GM21717 (cell line): Measurements from ENCODE around the gene OR10P1.
"Not testable (repeated sequence)": the region's sequence is repeated elsewhere in the genome, so short reads cannot be mapped to it uniquely, and the experiment has no call there.

Experiments
- ATAC-seq: cut with Tn5 transposase; IDR thresholded peaks from one replicate; pipeline ENCODE4 v1.9.1; 2021; ENCODE audit warnings: mild to moderate bottlenecking, moderate library complexity; ENCODE audit not compliant: unreplicated experiment

Gene OR10P1, protein sequence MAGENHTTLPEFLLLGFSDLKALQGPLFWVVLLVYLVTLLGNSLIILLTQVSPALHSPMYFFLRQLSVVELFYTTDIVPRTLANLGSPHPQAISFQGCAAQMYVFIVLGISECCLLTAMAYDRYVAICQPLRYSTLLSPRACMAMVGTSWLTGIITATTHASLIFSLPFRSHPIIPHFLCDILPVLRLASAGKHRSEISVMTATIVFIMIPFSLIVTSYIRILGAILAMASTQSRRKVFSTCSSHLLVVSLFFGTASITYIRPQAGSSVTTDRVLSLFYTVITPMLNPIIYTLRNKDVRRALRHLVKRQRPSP

DNA sequence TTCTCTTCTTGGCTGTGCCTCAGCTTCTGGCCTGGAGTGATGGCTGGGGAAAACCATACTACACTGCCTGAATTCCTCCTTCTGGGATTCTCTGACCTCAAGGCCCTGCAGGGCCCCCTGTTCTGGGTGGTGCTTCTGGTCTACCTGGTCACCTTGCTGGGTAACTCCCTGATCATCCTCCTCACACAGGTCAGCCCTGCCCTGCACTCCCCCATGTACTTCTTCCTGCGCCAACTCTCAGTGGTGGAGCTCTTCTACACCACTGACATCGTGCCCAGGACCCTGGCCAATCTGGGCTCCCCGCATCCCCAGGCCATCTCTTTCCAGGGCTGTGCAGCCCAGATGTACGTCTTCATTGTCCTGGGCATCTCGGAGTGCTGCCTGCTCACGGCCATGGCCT, at the start of gene OR10P1:
OR10P1 (plus strand) TSS at position 40 of the 400 bp plus-strand sequence; CDS start at position 40, 0 bp downstream.
- ATAC-seq, result no peak

DNA sequence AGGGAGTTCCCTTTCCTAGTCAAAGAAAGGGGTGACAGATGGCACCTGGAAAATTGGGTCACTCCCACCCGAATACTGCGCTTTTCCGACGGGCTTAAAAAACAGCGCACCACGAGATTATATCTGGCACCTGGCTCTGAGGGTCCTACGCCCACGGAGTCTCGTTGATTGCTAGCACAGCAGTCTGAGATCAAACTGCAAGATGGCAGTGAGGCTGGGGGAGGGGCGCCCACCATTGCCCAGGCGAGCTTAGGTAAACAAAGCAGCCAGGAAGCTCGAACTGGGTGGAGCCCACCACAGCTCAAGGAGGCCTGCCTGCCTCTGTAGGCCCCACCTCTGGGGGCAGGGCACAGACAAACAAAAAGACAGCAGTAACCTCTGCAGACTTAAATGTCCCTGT, 46.5 kb upstream of the OR10P1 start:
- not testable (repeated sequence) for ATAC-seq

DNA sequence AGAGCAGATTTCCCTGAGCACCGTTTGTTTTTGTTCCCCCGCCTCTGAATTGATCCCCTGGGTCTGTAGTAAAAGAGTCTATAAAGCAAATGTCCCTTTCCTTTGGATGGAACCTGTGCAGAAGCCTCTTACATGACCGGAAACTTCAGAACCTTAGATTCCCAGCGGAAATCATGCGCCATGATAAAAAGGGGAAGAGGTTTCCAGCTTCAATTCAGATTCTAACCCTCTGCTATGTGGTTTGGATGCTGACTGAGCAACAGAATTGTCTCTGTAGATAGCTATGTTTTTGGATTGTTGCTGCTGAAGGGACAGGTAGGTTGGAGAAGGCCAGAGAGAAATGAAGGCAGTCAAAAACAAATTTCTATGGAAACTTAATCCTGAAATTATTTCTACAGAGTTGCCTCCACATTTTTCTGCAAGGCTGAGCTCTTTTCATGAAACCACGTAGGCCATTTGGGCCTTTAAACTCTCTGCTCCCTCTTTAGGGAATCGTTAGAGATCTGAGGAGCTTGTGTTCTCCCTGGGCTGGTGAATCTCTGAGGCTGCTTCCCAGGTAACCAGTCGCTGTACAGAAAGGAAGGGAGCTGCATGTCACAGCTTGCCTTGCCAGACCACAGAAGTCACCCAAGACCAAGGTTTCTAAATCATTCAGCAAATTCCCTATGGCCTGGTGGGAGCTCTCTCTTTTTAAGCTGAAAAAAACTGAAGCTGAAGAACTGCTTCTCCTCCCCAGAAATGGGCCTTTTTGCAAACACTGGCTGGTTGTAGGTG, 28.7 kb upstream of the OR10P1 start:
- ATAC-seq, result no peak

DNA sequence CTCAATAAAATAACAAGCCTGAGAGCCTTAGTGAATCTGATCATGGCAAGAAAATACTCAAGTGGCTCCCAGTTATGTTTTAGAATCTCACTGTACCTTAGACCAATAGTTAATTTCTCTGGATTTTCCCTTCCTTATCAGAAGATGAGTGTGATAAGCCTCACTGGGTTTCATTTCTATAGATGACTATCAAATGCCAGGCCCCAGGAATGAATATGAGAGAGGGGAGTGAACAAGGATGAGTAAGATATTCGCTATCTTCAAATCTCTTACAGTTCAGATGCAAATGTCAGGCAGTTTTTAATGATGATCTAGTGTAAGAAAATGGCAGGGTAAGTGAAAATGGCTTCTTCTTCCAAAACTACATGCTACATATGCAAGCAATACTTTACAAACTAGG, 26.1 kb upstream of the OR10P1 start:
- no peak for ATAC-seq

DNA sequence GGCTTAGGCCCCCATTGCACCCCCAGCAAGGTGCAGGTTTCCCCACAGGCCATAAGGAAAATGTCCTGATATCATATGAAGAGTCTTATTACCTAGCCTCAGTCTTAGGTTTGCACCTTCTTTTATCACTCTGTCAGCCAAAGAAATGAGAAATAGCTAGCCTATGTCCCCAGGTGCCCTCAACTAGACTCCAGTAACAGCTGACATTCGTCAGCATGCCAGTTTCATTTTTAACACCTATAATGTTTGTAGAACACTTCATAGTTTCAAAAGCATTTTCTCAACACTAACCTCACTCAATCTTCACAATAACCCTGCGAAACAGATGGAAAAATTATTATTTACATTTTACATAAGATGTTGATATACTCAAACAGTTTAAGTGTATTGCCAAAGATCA, 24.0 kb upstream of the OR10P1 start:
- ATAC-seq, result no peak

DNA sequence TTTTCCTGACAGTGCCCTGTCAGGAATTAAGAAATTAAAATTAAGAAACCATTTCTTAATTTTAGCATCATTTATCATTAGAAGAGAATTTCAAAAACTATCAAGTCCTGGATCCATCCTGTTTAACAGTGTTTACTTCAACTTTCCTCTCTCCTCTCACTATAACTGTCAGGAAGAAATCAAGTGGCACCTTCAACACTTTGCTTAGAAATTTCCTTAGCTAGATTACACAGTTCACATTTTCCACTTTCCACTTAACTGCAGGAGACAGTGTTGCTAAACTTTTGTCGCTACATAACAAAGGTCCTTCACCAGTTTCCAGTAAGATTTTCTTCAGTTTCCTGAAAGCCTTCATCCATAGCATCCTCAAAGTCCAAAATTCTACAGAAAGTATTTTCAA, 21.9 kb upstream of the OR10P1 start:
- ATAC-seq, result no peak

DNA sequence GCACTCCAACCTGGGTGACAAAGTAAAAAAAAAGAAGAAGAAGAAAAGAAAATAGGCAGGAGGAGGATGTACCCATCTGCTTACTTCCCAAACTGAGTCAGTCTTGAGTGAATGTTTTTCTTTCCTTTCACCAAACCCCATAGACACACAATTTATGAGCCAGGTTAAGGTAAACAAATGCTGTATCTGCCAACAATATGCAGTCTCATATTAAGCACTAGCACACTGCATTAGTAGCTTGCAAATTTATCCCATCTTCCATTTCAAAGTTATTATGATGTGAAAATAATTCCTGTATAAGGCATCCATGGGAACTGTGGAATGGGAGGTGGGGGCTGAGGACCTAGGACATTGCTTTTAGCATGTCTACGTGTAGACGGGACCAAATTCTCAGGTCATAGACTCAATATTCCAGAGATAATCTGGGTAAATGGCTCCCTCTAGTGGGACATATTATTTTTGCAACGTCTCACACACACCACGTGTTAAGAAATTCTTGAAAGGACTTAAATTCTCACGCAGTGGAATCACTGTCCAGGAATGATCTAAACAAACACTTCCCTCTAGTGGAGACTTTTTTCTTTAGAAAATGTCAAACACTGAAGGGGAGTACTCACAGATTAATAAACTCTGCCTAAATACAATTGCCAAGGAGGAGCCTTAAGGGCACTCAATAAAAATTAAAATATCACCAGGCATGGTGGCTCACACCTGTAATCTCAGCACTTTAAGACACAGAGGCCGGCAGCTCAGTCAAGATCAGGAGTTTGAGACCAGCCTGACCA, 17.1 kb upstream of the OR10P1 start:
- peak; percentile 73 for ATAC-seq

DNA sequence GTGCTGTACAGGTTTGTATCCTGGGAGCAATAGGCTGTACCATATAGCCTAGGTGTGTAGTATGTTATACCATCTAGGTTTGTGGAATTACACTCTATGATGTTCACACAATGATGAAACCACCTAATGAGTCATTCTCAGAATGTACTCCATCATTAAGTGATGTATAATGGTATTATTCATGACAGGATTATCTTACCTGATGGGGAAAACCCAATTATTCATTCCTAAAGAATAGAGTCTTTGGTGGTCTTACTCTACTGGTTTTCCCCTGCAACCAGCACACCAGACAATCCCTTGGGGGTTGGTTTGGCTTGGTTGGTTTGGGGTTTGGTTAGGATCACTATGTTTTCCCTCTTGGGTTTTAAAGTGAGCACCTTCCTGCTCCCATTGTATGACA, 12.6 kb upstream of the OR10P1 start:
- ATAC-seq, result peak; percentile 55

DNA sequence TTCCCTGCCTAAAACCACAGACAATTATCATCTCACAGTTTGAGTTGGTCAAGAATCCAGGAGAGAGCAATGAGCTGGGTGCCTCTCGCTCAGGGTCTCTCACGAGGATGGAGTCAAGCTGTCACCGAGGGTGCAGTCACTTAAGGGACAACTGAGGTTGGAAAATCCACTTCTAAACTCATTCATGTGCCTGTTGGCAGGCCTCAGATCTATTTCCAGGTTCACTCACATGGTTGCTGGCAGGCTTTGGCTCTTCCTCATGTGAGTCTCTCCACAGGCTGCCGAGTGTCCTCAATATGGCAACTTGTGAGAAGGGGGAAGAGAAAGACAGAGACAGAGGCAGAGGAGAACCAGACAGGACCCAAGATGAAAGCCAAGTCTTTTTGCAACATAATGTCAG, 10.5 kb upstream of the OR10P1 start:
- ATAC-seq, result no peak

DNA sequence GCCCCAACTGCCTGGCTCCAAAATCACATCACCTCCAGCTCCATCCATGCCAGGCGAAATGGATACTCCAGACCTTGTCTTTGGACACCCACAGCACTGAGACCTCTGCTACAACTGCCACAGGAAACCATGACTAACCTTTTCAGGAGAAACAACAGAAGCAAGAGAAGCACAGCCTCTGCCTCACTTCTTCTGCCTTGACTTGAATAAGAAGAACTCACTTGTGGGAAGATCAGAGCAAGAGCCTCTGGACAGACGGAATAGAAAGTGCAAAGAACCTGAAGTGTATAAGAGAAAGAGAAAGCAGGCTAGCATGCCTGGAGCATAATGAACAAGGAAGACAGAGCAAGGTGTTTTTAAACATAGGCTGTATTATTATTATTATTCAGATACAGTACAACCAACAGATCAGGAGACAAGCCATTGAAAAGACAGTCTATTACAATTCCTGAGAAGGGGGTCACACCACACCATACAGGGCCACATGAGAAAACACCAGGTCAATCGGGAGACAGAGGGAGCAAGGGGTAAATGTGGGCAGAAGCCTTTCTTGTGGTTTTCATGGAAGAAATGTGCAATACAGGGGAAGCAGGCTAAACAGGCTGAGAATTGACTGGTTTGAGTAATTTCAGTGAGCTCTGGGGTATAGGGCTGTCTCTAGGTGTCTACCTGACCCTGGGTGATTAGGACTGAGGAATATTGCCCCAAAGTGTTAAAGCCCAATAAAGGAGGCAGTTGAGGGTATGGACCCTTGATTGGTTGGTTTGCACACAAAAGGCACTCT, 7.4 kb upstream of the OR10P1 start:
- ATAC-seq, result peak; percentile 52

DNA sequence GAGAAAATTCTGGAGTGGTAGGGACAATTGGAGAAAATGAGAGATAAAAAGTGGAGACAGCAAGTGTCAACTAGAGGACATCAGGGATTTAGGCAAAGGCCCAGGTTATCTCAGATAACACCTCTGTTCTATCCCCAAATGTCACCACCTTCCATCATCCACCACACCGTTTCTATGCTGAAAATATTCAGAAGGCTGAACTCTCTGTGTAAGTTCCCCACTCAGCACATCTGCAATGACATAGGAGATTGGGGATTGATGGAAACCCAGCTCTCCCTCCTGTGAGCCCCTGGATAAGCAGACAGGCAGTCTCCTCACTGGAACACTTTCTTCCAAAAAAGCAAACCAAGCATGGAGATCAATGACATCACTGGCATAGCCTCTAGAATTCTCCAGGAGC, 5.6 kb upstream of the OR10P1 start:
- ATAC-seq, result no peak

DNA sequence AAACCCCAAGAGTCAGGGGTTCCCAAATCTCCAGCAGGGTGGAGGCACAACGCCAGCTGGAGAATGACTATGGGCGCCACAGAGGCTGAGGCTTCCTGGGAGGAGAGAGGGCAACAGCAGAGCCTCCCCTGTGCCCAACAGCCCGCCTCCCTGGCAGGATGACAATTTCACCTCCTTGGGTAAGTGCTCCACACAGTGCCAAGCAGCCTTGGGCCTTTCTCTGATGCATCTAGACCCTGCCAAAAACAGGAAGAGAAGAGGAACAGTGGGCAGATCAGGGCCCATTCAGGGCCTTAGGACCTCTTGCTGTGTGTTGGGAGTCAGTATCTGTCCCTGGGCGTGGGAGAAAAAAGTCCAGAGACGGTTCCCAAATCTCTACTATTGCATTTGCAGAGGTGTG, 5.0 kb upstream of the OR10P1 start:
- no peak for ATAC-seq

DNA sequence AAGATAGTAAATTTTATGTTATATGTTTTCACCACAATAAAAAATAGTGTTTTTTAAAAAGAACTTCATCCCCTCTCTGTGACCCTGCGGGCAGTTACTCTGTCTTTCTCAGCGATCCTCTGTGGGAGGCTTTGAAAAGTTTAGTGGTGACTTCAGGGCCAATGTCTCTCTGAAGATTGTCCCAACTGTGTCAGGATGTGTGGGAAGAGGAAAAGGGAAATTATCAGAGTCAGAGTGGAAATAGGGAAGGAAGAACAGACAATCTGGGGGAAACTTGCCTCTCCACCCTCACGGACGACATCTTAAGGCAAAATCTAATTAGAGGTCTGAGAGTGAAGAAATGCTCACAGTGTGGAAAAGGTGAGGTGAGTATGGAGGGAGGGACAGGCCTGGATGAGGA, 3.5 kb upstream of the OR10P1 start:
- no peak for ATAC-seq

DNA sequence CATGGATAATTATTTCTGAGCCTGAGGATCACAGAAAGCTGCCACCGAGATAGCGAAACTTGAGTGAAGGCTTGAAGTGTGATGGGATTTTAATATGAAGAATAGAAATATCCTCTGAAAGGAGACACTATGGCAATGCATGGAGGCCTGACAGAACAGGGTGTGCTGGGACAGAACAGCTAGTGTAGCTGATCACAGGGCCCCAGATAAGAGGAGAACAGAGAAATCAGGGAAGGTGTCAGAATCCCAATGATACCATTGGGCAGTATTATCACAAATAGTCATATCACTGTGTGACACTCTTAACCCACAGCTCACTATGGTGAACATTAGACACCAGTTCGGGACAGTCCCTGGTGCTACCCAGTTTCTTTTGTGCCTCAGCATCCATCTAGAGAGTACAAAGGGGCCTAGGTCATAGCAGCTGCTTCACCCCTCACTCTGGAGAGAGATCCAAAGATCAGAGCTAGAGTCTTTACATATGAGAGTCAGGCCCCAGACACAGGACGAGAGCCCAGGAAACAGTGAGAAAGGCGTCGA, 506 bp upstream of the OR10P1 start:
- ATAC-seq, result no peak

DNA sequence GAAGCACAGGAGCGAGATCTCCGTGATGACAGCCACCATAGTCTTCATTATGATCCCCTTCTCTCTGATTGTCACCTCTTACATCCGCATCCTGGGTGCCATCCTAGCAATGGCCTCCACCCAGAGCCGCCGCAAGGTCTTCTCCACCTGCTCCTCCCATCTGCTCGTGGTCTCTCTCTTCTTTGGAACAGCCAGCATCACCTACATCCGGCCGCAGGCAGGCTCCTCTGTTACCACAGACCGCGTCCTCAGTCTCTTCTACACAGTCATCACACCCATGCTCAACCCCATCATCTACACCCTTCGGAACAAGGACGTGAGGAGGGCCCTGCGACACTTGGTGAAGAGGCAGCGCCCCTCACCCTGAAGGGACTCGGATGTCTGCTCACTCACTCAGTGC, 775 bp downstream of the OR10P1 start:
- no peak for ATAC-seq

DNA sequence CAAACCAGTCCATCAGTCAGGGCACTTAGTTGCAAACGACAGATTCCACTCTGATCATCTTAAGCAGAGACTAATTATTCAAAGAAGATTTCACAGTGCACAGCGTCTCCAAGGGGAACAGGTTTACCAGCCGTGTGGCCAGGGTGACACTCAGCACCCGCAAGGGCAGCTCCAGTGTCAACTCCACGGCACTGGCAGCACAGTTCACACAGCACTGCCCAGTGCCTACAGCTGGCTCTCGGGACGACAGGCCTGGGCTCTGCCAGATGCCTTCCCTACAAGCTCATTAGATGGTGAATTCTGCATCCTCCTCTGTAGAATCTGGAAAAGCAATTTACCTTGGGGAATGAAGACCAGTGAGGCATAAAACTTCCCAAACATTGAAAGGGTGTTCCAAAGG, 4.9 kb downstream of the OR10P1 start:
- ATAC-seq, result no peak

DNA sequence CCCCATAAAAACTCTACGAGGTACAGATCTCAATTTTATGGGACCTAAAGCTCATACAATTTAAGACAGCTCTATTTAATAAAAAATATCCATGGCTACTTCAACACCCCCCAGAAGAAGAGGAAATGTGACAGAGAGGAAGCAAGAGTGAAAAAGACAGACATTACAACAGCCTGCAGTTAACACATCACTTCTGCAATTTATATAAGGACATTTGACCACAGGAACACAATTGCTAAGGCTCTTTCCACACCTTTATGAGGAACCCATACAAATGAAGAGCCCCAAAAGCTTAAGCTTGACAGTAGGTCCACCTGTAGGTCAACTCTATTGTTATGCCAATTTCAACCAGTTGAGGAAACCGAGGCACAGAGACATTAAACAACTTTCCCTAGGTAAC, 5.6 kb downstream of the OR10P1 start:
- ATAC-seq, result no peak

DNA sequence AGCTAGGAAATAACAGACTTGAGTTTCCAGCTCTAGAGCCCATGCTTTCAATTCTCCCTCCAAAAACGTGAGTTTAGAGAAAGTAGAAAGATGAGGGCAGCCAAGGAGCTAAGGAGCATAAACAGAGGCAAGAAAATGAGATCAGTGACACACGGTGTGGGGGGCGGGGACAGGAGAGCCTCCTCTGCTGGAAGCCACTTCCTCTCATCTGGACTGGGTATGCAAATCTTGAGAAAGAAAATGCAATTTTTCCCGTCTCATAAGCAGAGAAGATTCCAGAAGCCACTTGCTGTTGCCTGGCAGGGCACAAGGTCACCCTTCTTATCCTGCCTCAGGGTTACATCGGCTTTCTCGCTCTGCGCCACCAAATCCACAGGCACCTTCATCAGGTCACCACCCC, 6.0 kb downstream of the OR10P1 start:
- ATAC-seq, result peak; percentile 34

DNA sequence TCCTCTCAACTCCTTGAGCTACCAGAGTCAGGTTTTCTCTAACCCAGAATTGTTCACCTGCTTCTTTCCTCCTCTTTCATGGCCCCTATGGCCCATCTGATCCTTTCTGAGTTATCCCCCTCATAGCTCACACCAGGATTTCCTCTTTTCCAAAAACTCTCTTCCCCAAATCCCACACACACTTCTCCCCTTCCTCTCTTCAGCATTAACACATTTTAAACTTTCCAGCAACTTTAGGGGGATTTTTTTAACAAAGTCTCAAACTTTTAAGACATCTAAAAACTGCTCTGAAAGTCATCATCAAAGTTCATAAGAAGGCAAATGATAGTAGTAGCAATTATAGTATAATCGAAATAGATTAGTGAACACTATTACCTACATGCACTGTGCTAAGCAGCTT, 7.9 kb downstream of the OR10P1 start:
- no peak for ATAC-seq

DNA sequence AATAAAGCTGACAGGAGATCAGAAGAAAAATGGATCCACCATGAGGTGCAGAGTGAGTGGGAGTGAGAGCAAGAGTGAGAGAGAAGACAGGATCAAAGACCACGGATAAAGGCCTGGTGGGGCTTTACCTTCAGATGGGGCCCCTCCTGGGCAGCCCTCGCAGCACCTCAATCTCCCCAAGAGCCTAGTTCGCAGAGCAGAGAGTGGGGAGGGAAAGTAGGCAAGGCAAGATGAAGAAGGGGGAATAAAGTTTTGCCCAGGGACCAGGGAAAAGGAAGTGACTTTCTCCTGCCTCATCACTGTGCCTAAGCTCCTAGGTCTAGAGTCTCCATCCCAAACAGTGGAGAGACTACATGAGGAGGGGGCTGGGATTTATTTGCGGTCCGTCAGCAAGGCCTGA, 10.3 kb downstream of the OR10P1 start:
- no peak for ATAC-seq
